GM18526 (cell line): ENCODE results near the gene PRSS21.

Source experiments
- POLR2A ChIP-seq: IDR thresholded peaks from 3 replicates; pipeline ENCODE4 v1.6.1; 2011; ENCODE audit not compliant: insufficient read length; ENCODE audit errors: extremely low read depth

PRSS21 gene

DNA sequence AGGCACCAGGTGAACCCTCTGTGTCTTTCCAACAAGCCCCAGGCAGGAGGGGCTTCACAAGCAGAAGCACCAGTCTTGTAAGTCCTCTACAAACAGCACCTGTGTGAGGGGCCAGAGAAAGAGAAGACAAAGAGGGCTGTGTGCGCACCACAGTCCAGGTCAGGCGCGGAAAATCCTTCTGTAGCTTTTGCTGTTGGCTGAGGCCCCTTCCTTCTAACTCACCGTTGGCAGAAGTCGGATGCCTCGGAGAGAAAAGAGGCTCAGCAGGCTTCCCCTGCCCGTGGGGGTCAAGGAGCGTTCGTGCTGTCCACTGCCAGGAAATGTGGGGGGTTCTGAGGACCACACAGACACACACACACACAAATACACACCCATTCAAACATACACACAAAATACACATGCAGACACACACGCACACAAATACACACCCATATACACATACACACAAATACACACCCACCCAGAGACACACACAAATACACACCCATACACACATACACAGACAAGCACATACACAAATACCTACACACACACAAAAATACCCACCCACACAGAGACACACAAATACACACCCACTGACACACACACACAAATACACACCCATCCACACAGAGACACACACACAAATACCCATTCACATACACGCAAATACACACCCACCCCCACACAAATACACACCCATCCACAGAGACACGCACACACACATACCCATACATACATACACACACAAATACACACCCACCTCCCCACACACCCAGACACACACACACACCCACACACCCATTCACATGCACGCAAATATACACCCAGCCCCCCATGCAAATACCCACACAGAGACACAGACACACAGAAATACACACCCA lies 19.8 kb downstream of the PRSS21 start:
- no peak for TF ChIP-seq POLR2A

DNA sequence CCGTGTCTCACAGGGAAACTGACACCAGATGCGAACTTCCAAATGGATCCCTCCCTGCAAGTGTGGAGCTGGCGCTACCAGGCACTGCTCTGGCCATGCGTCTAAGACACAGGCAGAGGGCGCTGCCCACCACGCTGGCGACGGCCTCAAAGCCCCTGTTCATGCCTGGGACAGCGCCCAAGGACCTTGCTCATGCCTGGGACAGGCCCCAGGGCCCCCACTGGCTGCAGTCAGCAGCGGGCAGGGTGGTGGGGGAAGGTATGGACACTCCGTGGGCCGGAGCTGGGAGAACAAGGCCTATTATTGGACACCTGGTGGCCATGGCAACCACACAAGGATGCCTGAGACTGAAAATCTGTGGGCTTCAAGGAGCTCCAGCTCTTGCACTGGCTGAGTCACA lies 21.9 kb downstream of the PRSS21 start:
- TF ChIP-seq POLR2A, result no peak

DNA sequence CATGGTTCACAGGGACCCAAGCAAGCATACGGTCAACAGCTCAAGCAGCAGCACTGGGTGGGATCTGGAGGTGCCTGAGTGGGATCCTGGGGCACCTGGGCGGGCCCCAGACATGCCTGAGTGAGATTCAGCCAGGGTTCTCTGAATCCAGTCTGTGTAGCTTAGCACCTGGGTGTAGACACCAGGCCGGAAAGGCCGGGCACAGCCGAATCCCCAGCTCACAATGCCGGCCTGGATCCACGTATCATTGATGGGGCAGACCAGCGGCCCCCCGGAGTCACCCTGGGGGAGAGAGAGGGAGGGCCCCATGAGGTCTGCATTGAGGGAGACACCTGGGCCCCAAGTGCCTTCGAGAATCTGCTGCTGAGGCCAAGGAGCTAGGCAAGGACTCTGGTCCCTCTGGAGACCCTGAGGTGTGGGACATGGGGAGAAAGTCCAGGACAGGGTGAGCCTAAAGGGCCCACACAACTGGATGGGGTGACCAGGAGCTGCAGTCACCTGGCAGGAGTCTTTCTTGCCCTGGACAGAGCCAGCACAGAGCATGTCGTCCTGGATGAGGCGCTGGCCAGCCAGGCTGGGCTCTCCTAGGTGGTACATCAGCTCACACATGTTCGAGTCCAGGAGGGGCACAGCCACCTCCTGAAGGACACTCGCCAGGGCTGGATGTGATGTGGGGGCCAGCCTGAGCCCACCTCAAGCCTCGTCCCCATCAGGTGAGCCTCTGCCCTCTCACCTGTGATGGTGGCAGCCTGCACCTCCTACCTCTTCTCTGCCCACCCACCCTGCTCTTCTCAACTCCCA lies 22.8 kb downstream of the PRSS21 start:
- TF ChIP-seq POLR2A, result no peak

DNA sequence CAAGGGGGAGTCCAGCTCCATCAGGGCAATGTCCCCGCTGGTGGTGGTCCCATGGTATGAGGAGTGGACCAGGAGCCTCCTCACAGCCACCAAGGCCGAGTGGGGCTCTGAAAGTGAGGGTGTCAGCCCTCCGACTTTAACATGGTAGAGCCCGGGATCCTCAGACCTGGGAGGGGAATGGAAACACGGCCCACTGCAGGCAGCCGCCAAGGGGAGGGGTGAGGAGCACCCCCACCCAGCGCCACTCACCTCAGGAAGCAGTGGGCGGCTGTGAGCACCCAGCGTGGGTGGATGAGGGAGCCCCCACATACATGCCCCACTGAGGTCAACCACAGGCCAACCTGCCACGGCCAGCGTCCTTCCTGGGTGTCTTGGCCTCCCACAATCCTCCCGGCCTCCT lies 23.9 kb downstream of the PRSS21 start:
- no peak for TF ChIP-seq POLR2A

DNA sequence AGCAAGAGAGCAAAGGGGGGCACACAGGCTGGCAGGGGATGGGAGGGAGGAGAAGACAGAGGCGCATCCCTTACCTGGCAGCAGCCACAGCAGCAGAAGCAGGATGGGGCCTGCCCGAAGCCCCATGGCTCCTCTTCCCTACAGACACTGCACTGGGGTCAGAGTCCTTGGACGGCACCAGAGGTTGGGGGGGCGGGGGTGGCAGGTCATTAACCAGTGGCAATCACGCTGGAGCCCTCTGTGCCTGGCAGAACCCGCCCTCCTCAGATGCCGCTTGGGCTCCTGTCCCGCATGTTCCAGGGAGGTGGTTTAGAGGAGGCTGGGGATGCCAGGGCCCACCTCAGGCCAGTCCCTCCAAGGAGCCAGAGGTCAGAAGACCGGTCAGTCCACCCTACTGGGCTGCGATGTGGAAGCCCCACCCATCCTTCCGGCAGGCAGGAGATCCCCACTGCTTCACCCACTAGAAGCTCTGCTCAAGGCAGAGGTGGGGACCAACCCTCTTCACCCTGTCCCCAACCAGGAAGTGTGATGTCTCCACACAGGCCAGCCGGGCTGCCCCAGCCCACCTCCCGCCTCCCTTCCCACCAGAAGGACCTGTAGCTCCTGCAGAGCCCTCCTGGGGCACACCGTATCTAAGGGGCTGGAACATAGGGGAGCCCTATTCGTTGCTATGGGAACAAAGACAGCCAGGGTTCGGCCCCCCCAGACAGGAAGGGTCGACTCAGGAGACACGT lies 24.7 kb downstream of the PRSS21 start:
- no peak for TF ChIP-seq POLR2A

DNA sequence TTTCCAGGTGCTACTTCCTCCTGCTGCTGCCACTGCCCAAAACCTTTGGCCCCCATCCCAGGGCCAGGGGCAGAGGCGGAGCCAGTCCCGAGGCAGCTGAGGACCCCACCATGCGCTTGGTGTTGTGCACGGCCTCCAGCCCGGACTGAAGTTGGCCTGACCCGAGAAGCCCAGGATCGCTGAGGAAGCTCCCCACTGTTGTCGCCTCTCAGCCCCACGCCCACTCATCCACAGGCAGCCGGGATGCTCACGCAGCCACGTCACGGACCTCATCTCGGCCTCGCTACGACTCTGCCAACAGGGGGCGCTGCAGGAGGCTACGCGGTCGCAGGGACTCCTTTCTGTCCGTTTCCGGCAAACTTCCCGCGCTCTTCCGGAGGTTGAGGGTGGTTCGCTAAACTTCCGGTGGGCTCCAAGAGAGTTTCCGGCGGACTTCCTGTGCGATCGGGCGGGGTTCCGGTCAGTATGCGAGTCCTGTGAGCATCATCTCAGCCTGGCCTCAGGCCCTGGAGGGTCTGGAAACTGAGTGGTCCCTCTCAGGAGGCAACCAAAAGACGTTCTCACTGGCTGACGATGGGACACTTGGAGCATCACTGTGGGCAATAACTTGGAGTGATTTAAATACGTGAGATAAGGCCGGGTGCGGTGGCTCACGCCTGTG lies 25.4 kb downstream of the PRSS21 start:
- no peak for TF ChIP-seq POLR2A

DNA sequence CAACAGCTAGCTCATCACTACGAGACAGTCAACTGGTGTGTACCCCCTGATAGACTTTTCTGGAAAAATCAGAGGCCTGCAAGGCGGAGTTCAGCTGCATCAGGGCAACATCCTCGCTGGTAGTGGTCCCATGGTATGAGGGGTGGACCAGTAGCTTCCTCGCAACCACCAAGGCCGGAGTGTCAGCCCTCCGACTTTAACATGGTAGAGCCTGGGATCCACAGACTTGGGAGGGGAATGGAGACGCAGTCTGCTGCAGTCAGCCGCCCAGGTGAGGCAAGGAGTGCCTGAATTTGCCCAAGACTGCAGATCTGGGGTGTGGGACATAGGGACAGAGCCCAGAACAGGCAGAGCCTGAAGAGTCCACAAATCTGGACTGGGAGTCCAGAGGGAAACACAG lies 26.5 kb downstream of the PRSS21 start:
- TF ChIP-seq POLR2A, result no peak

DNA sequence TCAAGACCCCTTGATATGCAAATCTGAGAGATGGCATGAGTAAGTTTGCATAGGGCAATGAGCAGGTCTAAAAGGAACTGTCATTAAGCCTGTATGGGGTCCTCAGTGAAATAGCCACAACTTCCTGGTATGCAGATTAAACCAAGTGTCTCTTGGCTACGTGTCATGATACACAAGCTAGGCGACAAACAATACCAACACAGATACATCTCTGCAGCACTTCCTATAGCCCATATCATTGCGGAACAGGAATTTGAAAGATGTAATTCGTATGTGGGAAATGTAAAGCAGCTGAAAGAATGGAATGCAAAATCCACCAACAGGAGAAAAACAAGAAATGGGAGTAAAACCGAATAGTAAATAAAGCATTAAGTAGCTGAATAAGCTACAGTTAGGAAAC lies 28.1 kb downstream of the PRSS21 start:
- no peak for TF ChIP-seq POLR2A

DNA sequence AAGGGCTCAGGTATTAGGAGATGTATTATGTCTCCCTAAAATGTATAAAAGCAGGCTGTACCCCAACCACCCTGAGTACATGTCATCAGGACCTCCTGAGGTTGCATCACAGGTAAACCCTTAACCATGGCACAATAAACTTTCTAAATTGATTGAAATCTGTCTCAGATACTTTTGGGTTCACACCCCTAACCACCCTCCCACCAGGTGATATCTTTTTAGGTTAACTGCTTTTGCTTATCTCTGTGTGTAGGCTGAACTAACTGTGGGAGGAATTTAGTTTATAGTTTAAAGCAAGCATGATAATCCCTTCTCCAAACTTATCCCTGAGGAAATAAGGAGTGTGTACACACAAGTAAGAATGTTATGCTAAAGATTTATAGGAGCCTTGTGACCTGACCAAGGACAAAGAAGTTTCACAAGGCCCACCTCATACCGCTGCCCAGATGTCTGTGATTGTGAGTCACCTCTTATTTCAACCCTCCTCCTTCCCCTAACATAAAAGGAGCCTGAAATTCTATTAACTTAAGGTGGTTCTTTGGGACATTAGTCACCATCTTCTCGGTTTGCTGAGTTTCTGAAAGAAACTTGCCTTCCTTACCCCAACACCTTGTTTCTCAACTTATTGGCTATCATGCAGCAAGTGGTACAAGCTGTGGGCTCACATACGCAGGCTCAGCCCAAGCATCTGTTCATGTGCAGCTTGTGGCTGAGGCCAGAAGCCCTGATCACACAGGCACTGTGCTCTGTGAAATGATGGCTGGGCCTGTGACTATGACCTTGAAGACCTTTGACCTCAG lies 29.7 kb downstream of the PRSS21 start:
- no peak for TF ChIP-seq POLR2A

DNA sequence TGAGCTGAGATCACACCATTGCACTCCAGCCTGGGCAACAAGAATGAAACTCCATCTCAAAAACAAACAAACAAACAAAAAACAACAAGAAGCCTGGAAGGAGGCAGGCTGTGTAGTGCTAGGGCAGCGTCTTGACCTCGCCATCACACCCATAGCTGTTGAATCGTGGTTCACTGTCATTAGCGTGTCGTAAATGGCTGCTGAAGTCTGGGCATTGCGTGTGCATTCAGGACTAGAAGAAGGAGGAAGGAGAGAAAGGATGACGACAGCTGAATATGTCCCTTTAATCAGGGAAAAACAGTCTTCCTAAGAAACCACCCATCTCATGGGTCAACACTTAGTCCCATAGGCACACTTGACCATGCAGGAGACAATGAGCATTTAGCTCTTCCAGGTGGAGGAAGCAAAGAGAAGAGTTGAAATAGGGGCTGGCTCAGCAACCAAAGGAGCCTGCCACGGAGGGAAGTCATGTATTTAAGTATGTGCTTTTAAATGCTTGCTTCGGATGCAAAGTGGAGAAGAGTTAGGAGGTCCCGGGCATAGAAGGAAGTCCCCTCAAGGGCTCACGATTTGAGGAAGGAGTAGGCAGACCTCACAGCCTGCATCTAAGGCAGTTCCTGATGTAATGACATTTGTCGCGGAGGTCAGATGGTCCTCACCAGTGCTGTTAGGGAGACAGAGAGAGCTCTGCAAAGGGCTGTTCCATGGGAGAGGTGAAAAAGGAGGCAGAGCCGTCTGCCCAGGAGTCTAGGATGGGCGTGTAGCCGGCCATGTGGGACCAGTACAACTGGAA lies 32.1 kb downstream of the PRSS21 start:
- TF ChIP-seq POLR2A, result no peak

DNA sequence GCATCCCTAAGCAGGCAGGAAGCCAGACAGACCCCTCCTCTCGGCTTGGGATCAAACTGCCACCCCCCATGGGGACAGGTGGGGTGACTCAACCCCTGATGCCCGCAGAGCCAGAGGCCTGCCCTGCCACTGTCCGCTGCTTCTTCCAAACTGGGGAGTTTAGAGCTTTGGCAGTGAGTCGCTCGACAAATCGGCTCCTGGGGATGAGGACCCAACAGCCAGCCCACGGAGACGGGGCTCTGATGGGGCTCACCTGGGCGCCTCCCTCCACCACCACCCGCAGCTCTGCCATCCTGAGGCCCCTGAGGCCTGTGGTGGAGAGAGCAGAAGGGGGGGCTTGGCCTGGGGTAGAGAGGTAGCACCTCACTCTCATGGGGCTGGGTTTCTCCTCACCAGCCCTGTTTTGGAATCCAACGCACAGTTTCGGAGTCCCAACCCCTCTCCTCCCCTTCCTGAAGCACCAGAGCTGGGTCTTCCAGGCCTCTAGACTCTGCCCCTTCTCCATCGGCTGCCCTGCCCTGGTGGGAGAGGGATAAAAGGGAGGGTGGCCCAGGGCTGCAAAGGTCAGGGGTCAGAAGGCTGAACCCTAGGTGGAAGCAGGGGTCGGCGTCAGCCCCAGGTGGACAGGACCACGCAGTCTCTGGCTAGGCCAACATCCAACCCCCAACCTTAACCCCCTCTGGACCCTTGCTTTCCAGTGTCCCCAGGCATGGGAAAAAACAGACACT lies 35.1 kb downstream of the PRSS21 start:
- no peak for TF ChIP-seq POLR2A

DNA sequence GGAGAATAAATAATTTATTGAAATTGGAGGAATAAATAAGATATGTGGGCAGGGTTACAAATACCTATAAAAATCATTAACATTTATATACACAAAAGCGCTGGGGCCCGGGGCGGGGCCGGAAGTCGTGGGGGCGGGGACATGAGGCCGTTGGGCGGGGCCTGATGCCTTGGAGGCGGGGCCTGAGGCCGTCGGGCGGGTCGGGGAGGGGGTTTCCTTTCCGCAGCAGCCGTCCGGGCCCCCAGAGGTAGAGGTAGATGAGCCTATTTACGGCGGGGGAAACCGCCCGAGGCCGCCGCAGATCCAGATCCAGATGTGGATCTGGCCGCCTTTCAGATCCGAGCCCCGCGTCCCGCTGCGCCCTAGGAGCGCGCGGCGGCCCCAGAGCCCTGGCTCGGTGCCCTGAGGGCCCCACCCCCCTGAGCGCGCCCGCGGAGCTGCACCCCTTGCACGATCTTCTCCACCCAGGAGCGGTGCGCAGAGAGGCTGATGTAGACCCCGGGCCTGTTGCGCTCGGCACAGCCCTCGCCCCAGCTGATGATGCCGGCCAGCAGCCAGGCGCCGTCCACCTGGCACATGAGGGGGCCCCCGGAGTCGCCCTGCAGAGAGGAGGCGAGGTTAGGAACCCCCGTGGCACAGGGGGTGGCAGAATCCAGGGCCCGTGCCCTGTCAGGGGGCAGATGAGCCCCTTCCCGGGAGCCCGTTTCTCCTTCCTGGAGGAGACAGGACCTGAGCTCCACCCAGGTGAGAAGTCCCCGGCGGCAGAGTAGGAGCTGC lies 35.9 kb downstream of the PRSS21 start:
- no peak for TF ChIP-seq POLR2A
